Globus pallidus (tissue), 1 donor: ENCODE results near the gene PSTPIP1.

ENCODE experiments used
- DNase-seq: peaks from one replicate; pipeline ENCODE4 v3.0.0-alpha.2; 2015; ENCODE audit warnings: low spot score

PSTPIP1 gene

GRCh38 chr15:76978522-76979330, 16.2 kb upstream of the PSTPIP1 start:
- no peak for DNase-seq

GRCh38 chr15:76979331-76979925, 15.5 kb upstream of the PSTPIP1 start:
- DNase-seq, result no peak

- DNase-seq, result no peak
These were observed 14.9 kb upstream of the PSTPIP1 start for GRCh38 chr15:76979996-76980520.

GRCh38 chr15:76982356-76982755, 12.6 kb upstream of the PSTPIP1 start:
- no peak for DNase-seq

- DNase-seq, result no peak
These were observed 12.2 kb upstream of the PSTPIP1 start for GRCh38 chr15:76982756-76983155.

- no peak for DNase-seq
These were observed 11.1 kb upstream of the PSTPIP1 start for GRCh38 chr15:76983590-76984375.

GRCh38 chr15:76986743-76987142, 8.2 kb upstream of the PSTPIP1 start:
- no peak for DNase-seq

- DNase-seq, result no peak
These were observed 7.7 kb upstream of the PSTPIP1 start for GRCh38 chr15:76987276-76987675.

- no peak for DNase-seq
These were observed 6.7 kb upstream of the PSTPIP1 start for GRCh38 chr15:76987896-76988860.

- no peak for DNase-seq
These were observed 5.8 kb upstream of the PSTPIP1 start for GRCh38 chr15:76988867-76989780.

GRCh38 chr15:76991048-76991447, 3.9 kb upstream of the PSTPIP1 start:
- DNase-seq, result no peak

GRCh38 chr15:76991741-76992645, 2.9 kb upstream of the PSTPIP1 start:
- no peak for DNase-seq

- no peak for DNase-seq
These were observed 1.7 kb upstream of the PSTPIP1 start for GRCh38 chr15:76993114-76993725.

- DNase-seq, result no peak
These were observed 925 bp upstream of the PSTPIP1 start for GRCh38 chr15:76994001-76994400.

GRCh38 chr15:76994496-76994895, 430 bp upstream of the PSTPIP1 start:
- DNase-seq, result no peak

GRCh38 chr15:76996076-76996525, 1.2 kb downstream of the PSTPIP1 start:
- no peak for DNase-seq

- no peak for DNase-seq
These were observed 1.8 kb downstream of the PSTPIP1 start for GRCh38 chr15:76996526-76997401.
